NB4 (cell line): ENCODE measurements around the gene TXNL1.

Experiments used
- DNase-seq: peaks from one replicate; pipeline ENCODE4 v3.0.0; 2010; ENCODE audit warnings: low read depth
- H3K4me3 ChIP-seq: one replicate; pipeline ENCODE4 v1.5.1; 2011; ENCODE audit warnings: mild to moderate bottlenecking, low read depth, low read length, moderate library complexity
- CTCF ChIP-seq: IDR thresholded peaks from one replicate; pipeline ENCODE4 v1.5.1; 2012; ENCODE audit warnings: low read depth, low read length
- MAX ChIP-seq: IDR thresholded peaks from 2 replicates; pipeline ENCODE4 v1.6.1; 2011; ENCODE audit warnings: low read depth, low read length
- MYC ChIP-seq: IDR thresholded peaks from 2 replicates; pipeline ENCODE4 v1.6.1; 2011; ENCODE audit warnings: low read depth, low read length
- POLR2A ChIP-seq: IDR thresholded peaks from 2 replicates; pipeline ENCODE4 v1.6.1; 2011; ENCODE audit warnings: mild to moderate bottlenecking; ENCODE audit not compliant: insufficient read length; ENCODE audit errors: extremely low read depth

The TXNL1 gene

GRCh38 chr18:56641714-56642337, 3.4 kb upstream of the TXNL1 start:
- TF ChIP-seq CTCF = no peak
- no peak for TF ChIP-seq MAX
- no peak for TF ChIP-seq MYC
- TF ChIP-seq POLR2A = no peak
- DNase-seq = no peak
- H3K4me3 ChIP-seq = no peak overlapping the region

DNA sequence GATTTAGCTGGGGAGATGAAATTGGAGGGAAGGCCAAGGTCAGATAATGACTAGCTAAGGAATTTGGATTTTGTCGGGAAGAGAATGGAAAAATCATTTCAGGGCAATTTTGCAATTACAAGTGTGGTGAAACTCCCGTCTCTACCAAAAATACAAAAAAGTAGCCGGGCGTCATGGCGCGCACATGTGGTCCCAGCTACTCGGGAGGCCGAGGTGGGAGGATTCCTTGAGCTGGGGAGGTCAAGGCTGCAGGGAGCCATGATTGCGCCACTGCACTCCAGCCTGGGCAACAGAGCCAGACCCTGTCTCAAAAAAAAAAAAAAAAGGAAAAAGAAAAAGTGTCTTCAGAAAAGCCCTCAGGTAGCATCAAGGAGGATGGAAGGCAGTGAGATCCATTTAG, 1.2 kb upstream of the TXNL1 start:
- no peak for DNase-seq
- H3K4me3 ChIP-seq = peak overlapping the region; percentile 73
- TF ChIP-seq CTCF (no peak), MAX (no peak), POLR2A (no peak), MYC (no peak)

GRCh38 chr18:56639104-56639381, 651 bp upstream of the TXNL1 start:
- no peak for DNase-seq
- peak overlapping the region; percentile 73 for H3K4me3 ChIP-seq
- TF ChIP-seq POLR2A (no peak), CTCF (no peak), MAX (no peak), MYC (no peak)

GRCh38 chr18:56637711-56638231, 621 bp downstream of the TXNL1 start:
- DNase-seq = peak; percentile 15
- H3K4me3 ChIP-seq = peak overlapping the region; percentile 94
- no peak for TF ChIP-seq MAX
- TF ChIP-seq CTCF = no peak
- no peak for TF ChIP-seq MYC
- TF ChIP-seq POLR2A = no peak

DNA sequence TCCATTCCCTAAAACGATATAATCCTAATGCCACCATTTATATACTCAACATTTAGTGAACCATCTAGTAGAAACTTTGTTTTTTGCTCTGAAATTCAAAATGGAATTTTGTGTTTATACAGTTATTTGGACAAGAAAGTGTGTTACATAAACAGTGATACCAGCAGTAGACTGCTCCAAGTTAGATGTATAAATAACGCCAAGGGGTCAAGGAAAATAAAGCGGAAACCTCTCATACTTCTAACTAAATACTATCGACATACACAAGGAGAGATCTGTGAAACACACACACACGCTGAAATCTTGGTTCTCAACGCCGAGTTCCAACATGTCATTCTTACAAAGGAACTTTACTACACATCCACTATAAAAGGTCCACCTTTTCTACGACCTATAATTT, 1.2 kb downstream of the TXNL1 start:
- peak overlapping the region; percentile 94 for H3K4me3 ChIP-seq
- peak; percentile 19 for DNase-seq
- no peak for TF ChIP-seq POLR2A

- peak overlapping the region; percentile 94 for H3K4me3 ChIP-seq
- no peak for DNase-seq
- TF ChIP-seq MYC = no peak
- no peak for TF ChIP-seq MAX
Observed at GRCh38 chr18:56635007-56635406, 3.4 kb downstream of the TXNL1 start.
